Neural progenitor cell (in vitro differentiated cells): ENCODE data around the gene RELB. TPM values are rescaled to one million over a fixed set of nuclear protein-coding genes. Genes with fewer than 3 reads are reported as not detected.

Experiments used
- DNase-seq: peaks from one replicate; pipeline ENCODE4 v3.0.0-alpha.2; 2016; ENCODE audit warnings: low spot score
- H2AFZ ChIP-seq: fragments of 200-600 bp; sonication (generic); replicated peaks from 2 replicates; pipeline ENCODE4 v1.6.1; 2016; ENCODE audit warnings: antibody characterized with exemption
- H3F3A ChIP-seq: fragments of 200-600 bp; sonication (generic); 2 replicates; pipeline ENCODE4 v1.6.1; 2016; ENCODE audit warnings: antibody characterized with exemption, low read depth
- H3K27ac ChIP-seq: fragments of 200-600 bp; sonication (generic); 2 replicates; pipeline ENCODE4 v1.5.1; 2016; ENCODE audit warnings: mild to moderate bottlenecking
- H3K27me3 ChIP-seq: fragments of 200-600 bp; sonication (generic); 2 replicates; pipeline ENCODE4 v1.6.1; 2016; ENCODE audit warnings: mild to moderate bottlenecking, moderate library complexity
- H3K36me3 ChIP-seq: fragments of 200-600 bp; sonication (generic); 2 replicates; pipeline ENCODE4 v1.5.1; 2016
- H3K4me1 ChIP-seq: fragments of 200-600 bp; sonication (generic); 2 replicates; pipeline ENCODE4 v1.6.1; 2016; ENCODE audit warnings: mixed run types
- H3K4me2 ChIP-seq: fragments of 200-600 bp; sonication (generic); 2 replicates; pipeline ENCODE4 v1.6.1; 2016
- H3K4me3 ChIP-seq: fragments of 200-600 bp; sonication (generic); 2 replicates; pipeline ENCODE4 v1.5.1; 2016
- H3K79me2 ChIP-seq: fragments of 200-600 bp; sonication (generic); 2 replicates; pipeline ENCODE4 v1.6.1; 2016; ENCODE audit warnings: low read depth
- H3K9ac ChIP-seq: fragments of 200-600 bp; sonication (generic); 2 replicates; pipeline ENCODE4 v1.6.1; 2016
- H3K9me3 ChIP-seq: fragments of 200-600 bp; sonication (generic); 2 replicates; pipeline ENCODE4 v1.5.1; 2016; ENCODE audit warnings: low read depth
- H4K20me1 ChIP-seq: fragments of 200-600 bp; sonication (generic); 2 replicates; pipeline ENCODE4 v1.6.1; 2016; ENCODE audit warnings: low read depth
- H3K27ac Mint-ChIP-seq: 3 replicates; pipeline ENCODE4 v1.8.0; 2021; ENCODE audit warnings: mixed read lengths
- H3K27me3 Mint-ChIP-seq: 2 replicates; pipeline ENCODE4 v1.8.0; 2022; ENCODE audit warnings: low read depth, mild to moderate bottlenecking, inconsistent platforms, moderate library complexity, mixed read lengths; ENCODE audit not compliant: insufficient read depth
- H3K36me3 Mint-ChIP-seq: 3 replicates; pipeline ENCODE4 v1.8.0; 2021; ENCODE audit warnings: mixed read lengths
- H3K4me1 Mint-ChIP-seq: 3 replicates; pipeline ENCODE4 v1.8.0; 2021; ENCODE audit warnings: mixed read lengths
- H3K4me3 Mint-ChIP-seq: 3 replicates; pipeline ENCODE4 v1.8.0; 2021; ENCODE audit warnings: mild to moderate bottlenecking, moderate library complexity, mixed read lengths
- H3K9me3 Mint-ChIP-seq: 3 replicates; pipeline ENCODE4 v1.8.0; 2020; ENCODE audit warnings: mixed read lengths
- CTCF ChIP-seq: fragments of 200-600 bp; sonication (generic); IDR thresholded peaks from 2 replicates; pipeline ENCODE4 v1.5.1; 2017; ENCODE audit warnings: antibody characterized with exemption, mild to moderate bottlenecking
- EZH2 ChIP-seq: fragments of 200-600 bp; sonication (generic); IDR thresholded peaks from 2 replicates; pipeline ENCODE4 v1.6.1; 2017; ENCODE audit warnings: antibody characterized with exemption, mild to moderate bottlenecking, moderate library complexity
- EZH2phosphoT487 ChIP-seq: fragments of 200-600 bp; sonication (generic); IDR thresholded peaks from 2 replicates; pipeline ENCODE4 v1.6.1; 2017; ENCODE audit warnings: antibody characterized with exemption
- total RNA-seq: library from RNA; depleted of rRNA; stranded (reverse); fragments of >200 nt; gene quantifications from 2 replicates; pipeline ENCODE4 v1.2.3, GENCODE V29; 2015; ENCODE audit warnings: low replicate concordance

The RELB gene
- total RNA-seq, 1 donor from 2014 or later, result 0.43 TPM

GRCh38 chr19:44955505-44956439 lies 45.5 kb upstream of the RELB start:
- peaks cover 47% of the 10 kb centered on the region for H4K20me1 ChIP-seq
- H3K27me3 Mint-ChIP-seq, result peaks cover 7% of the 10 kb centered on the region
- no peaks in the 10 kb centered on the region for H3K27me3 ChIP-seq
- no peaks in the 10 kb centered on the region for H3K9me3 ChIP-seq
- peaks cover 7% of the 10 kb centered on the region for H3K4me1 ChIP-seq
- peak overlapping the region; percentile 62 for H2AFZ ChIP-seq
- no peak for TF ChIP-seq CTCF
- no peak for TF ChIP-seq EZH2phosphoT487
- no peak for TF ChIP-seq EZH2
- H3K4me1 Mint-ChIP-seq, result peaks cover 34% of the 10 kb centered on the region
- H3K4me3 Mint-ChIP-seq, result peak overlapping the region; percentile 98
- H3K27ac ChIP-seq, result peak overlapping the region; percentile 50
- peak overlapping the region; percentile 98 for H3K4me3 ChIP-seq
- H3F3A ChIP-seq, result peaks cover 20% of the 10 kb centered on the region
- H3K27ac Mint-ChIP-seq, result peak overlapping the region; percentile 50
- peak overlapping the region; percentile 100 for H3K4me2 ChIP-seq
- peak overlapping the region; percentile 99 for H3K9ac ChIP-seq
- no peaks in the 10 kb centered on the region for H3K36me3 ChIP-seq
- H3K9me3 Mint-ChIP-seq, result no peaks in the 10 kb centered on the region
- H3K79me2 ChIP-seq, result peaks cover 61% of the 10 kb centered on the region
- no peak for DNase-seq
- peaks cover 3% of the 10 kb centered on the region for H3K36me3 Mint-ChIP-seq

DNA sequence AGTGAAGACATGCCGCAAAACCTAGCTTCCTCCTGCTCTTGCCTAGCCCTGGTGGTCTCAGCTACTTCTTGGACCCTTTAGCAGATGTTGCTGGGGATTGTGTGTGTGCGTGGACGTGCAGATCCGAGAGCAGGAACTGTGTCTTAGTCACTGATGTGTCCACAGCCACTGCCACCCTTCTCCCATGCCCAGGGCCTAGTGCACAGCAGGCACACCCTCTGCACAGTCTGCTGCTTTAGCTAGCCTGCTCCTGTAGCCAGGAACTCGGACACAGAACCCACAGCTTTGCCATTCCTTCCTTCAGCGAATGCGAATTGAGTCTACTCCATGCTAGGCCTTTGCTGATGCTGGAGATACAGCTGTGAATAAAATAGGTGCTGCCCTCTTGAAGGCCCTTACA lies 43.7 kb upstream of the RELB start:
- no peak overlapping the region for H3K27ac Mint-ChIP-seq
- H3K9me3 Mint-ChIP-seq, result no peaks in the 10 kb centered on the region
- H3K9me3 ChIP-seq, result no peaks in the 10 kb centered on the region
- no peak for TF ChIP-seq CTCF
- no peak overlapping the region for H2AFZ ChIP-seq
- no peak overlapping the region for H3K4me3 ChIP-seq
- no peaks in the 10 kb centered on the region for H3K36me3 ChIP-seq
- H3K79me2 ChIP-seq, result peaks cover 61% of the 10 kb centered on the region
- H4K20me1 ChIP-seq, result peaks cover 47% of the 10 kb centered on the region
- H3K27ac ChIP-seq, result no peak overlapping the region
- H3K9ac ChIP-seq, result peak overlapping the region; percentile 99
- H3K4me1 Mint-ChIP-seq, result peaks cover 32% of the 10 kb centered on the region
- peaks cover 7% of the 10 kb centered on the region for H3K27me3 Mint-ChIP-seq
- no peak overlapping the region for H3K4me2 ChIP-seq
- no peaks in the 10 kb centered on the region for H3K27me3 ChIP-seq
- peaks cover 8% of the 10 kb centered on the region for H3K36me3 Mint-ChIP-seq
- DNase-seq, result no peak
- peaks cover 14% of the 10 kb centered on the region for H3F3A ChIP-seq
- H3K4me3 Mint-ChIP-seq, result peak overlapping the region; percentile 94
- peaks cover 7% of the 10 kb centered on the region for H3K4me1 ChIP-seq

DNA sequence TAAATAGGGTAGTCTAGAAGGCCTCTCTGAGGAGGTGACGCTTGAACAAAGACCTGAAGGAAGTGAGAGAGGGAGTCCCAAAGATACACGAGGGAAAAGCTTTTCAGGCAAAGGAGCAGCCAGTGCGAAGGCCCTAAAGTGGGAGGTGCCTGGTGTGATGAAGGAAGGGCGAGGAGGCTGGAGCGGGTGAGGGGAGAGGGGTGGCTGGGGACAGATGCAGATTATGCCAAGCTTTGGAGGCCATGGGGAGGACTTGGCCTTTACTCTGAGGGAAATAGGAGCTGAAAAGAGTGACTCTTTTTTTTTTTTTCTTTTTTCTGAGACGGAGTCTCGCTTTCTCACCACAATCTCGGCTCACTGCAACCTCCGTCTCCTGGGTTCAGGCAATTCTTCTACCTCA lies 43.2 kb upstream of the RELB start:
- no peaks in the 10 kb centered on the region for H3K27me3 ChIP-seq
- no peaks in the 10 kb centered on the region for H3K9me3 Mint-ChIP-seq
- peaks cover 7% of the 10 kb centered on the region for H3K4me1 ChIP-seq
- H3K9me3 ChIP-seq, result no peaks in the 10 kb centered on the region
- DNase-seq, result no peak
- H3K27ac ChIP-seq, result no peak overlapping the region
- no peak overlapping the region for H3K27ac Mint-ChIP-seq
- peaks cover 14% of the 10 kb centered on the region for H3F3A ChIP-seq
- H2AFZ ChIP-seq, result no peak overlapping the region
- H3K4me2 ChIP-seq, result no peak overlapping the region
- H3K36me3 Mint-ChIP-seq, result peaks cover 8% of the 10 kb centered on the region
- H4K20me1 ChIP-seq, result peaks cover 47% of the 10 kb centered on the region
- H3K9ac ChIP-seq, result peak overlapping the region; percentile 99
- no peak overlapping the region for H3K4me3 ChIP-seq
- H3K4me1 Mint-ChIP-seq, result peaks cover 32% of the 10 kb centered on the region
- peak overlapping the region; percentile 94 for H3K4me3 Mint-ChIP-seq
- no peaks in the 10 kb centered on the region for H3K36me3 ChIP-seq
- H3K27me3 Mint-ChIP-seq, result peaks cover 7% of the 10 kb centered on the region
- no peak for TF ChIP-seq EZH2phosphoT487
- no peak for TF ChIP-seq CTCF
- no peak for TF ChIP-seq EZH2
- H3K79me2 ChIP-seq, result peaks cover 61% of the 10 kb centered on the region
